ENCODE measurements around the gene CCDC169. TPM values are rescaled to one million over a fixed set of nuclear protein-coding genes. Genes with fewer than 3 reads are reported as not detected.

The CCDC169 gene
- total and polyA plus RNA-seq, 2 of the 13 experiments (the other 11 are each of a cell fraction or from before 2014, with no cell fraction given), result 0.25 to 0.33 TPM

DNA sequence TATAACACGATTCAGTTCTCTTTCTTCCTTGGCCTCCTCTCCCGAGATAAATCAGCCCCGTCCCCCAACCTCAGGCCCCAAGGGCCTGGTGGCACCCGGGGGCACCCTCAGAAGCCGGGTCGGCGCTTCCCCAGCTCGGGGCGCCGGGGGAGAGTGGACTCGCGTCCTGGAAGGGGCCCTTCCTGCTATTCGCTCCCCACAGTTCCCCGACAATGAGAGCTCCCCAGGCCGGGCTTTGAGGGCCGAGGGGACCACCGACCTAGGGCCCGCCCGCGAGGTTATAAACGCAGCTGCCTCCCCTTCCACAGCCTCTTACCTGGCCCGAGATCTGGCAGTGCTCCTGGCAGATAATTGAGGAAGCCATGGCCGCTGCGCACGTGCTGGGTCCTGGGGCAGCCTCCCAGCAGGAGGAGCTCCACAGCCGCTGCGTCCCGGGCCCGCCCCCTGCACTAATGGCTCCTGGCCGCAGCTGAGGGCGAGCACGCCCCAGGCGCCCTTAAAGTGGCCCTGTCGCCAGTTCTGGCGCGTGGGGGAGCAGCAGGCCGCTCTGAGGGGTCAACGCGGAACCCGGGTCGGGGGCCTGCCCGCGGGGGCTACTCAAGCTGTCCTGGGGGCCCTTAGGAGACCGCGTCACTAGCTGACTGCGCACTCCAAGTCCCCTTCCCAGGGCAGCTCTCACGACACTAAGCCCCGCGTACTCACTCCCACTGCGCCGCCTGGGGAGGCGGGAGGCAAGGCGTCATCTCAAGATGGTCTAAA is 83.3 kb downstream of the CCDC169 start, which contains the start of gene SOHLH2:
SOHLH2 (minus strand) TSS at position 394 of the 759 bp plus-strand sequence; CDS start at position 364, 30 bp downstream.
- Histone ChIP-seq H3K9me3 (ENCODE audit: low read length) (no peaks in the 10 kb centered on the region), H3K27me3 (ENCODE audit: control insufficient read depth in 1 of 2, insufficient read depth in 2 of 2, low read length in 2 of 2) (peaks cover 0 to 15% of the 10 kb centered on the region in 2 experiments; a peak in 2 of 5 replicates), H4K20me1 (ENCODE audit: insufficient read depth, low read length) (no peaks in the 10 kb centered on the region), H2AFZ (ENCODE audit: low read length) (no peak within 1 kb of the TSS), H3K27ac (ENCODE audit: extremely low read length, insufficient read depth, low read length) (no peak within 1 kb of the TSS), H3K79me2 (ENCODE audit: insufficient read depth, low read length) (no peaks in the 10 kb centered on the region), H3K4me2 (ENCODE audit: low read depth, low read length) (no peak within 1 kb of the TSS), H3K9ac (ENCODE audit: insufficient read depth, low read depth, low read length) (no peak within 1 kb of the TSS), H3K4me3 (replicated peaks in 1 of 3; ENCODE audit: insufficient read depth in 1 of 3, low read depth in 2 of 3, low read length in 3 of 3) (no peak within 1 kb of the TSS), H3K4me1 (ENCODE audit: insufficient read depth, low read length) (no peaks in the 10 kb centered on the region), H3K36me3 (replicated peaks in 1 of 2; ENCODE audit: control insufficient read depth in 1 of 2, insufficient read depth in 2 of 2, low read length in 2 of 2) (no peaks in the 10 kb centered on the region)
- ATAC-seq, result no peak
- 70% methylated on average over 31 of the region's 53 CpGs for WGBS (ENCODE audit: low lambda C conversion rate)
- in situ Hi-C loops (cut with HindIII; ENCODE audit: extremely low pct_ligation_motif_present, low pct_unique_long_range_greater_than_20kb), result no loop called here
- FAIRE-seq, result no peak
- no TSS peak for BruUV-seq (replicated peaks)
- intact Hi-C loops (cut with micrococcal nuclease; ENCODE audit: unreplicated experiment), result no loop called here
- POLR2A ChIA-PET, result no interaction called here
- TF ChIP-seq ZNF605 (CRISPR knock-in tag; IDR thresholded peaks at IDR 0.05), result no peak
- DNase-seq (ENCODE audit: low spot score), result no peak
- CTCF ChIA-PET (ENCODE audit: low intra/inter-chr PET ratio, low total read pairs), result no interaction called here

GRCh38 chr13:36212789-36213188 is 84.8 kb downstream of the CCDC169 start:
- ChIA-PET POLR2A (no interaction called here), CTCF (ENCODE audit: low intra/inter-chr PET ratio, low total read pairs) (no interaction called here)
- H3K27me3 ChIP-seq (ENCODE audit: control insufficient read depth in 1 of 2, insufficient read depth in 2 of 2, low read length in 2 of 2), result peaks cover 0 to 15% of the 10 kb centered on the region in 2 experiments; a peak in 2 of 5 replicates
- no peaks in the 10 kb centered on the region for H3K9me3 ChIP-seq (ENCODE audit: low read length)
- H4K20me1 ChIP-seq (ENCODE audit: insufficient read depth, low read length), result no peaks in the 10 kb centered on the region
- H3K36me3 ChIP-seq (replicated peaks in 1 of 2; ENCODE audit: control insufficient read depth in 1 of 2, insufficient read depth in 2 of 2, low read length in 2 of 2), result no peaks in the 10 kb centered on the region
- no peak for TF ChIP-seq ZBTB1 (CRISPR knock-in tag; IDR thresholded peaks at IDR 0.05; ENCODE audit: borderline replicate concordance)
- TF ChIP-seq, protein P1, sequence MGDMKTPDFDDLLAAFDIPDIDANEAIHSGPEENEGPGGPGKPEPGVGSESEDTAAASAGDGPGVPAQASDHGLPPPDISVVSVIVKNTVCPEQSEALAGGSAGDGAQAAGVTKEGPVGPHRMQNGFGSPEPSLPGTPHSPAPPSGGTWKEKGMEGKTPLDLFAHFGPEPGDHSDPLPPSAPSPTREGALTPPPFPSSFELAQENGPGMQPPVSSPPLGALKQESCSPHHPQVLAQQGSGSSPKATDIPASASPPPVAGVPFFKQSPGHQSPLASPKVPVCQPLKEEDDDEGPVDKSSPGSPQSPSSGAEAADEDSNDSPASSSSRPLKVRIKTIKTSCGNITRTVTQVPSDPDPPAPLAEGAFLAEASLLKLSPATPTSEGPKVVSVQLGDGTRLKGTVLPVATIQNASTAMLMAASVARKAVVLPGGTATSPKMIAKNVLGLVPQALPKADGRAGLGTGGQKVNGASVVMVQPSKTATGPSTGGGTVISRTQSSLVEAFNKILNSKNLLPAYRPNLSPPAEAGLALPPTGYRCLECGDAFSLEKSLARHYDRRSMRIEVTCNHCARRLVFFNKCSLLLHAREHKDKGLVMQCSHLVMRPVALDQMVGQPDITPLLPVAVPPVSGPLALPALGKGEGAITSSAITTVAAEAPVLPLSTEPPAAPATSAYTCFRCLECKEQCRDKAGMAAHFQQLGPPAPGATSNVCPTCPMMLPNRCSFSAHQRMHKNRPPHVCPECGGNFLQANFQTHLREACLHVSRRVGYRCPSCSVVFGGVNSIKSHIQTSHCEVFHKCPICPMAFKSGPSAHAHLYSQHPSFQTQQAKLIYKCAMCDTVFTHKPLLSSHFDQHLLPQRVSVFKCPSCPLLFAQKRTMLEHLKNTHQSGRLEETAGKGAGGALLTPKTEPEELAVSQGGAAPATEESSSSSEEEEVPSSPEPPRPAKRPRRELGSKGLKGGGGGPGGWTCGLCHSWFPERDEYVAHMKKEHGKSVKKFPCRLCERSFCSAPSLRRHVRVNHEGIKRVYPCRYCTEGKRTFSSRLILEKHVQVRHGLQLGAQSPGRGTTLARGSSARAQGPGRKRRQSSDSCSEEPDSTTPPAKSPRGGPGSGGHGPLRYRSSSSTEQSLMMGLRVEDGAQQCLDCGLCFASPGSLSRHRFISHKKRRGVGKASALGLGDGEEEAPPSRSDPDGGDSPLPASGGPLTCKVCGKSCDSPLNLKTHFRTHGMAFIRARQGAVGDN (CRISPR knock-in tag; IDR thresholded peaks at IDR 0.05), result no peak
- intact Hi-C loops (cut with micrococcal nuclease; ENCODE audit: unreplicated experiment) (no loop called here), in situ Hi-C loops (cut with HindIII; ENCODE audit: extremely low pct_ligation_motif_present, low pct_unique_long_range_greater_than_20kb) (no loop called here)
- H3K4me2 ChIP-seq (ENCODE audit: low read depth, low read length), result no peak overlapping the region
- H3K9ac ChIP-seq (ENCODE audit: insufficient read depth, low read depth, low read length), result no peak overlapping the region
- BruUV-seq (replicated peaks), result no TSS peak
- ATAC-seq, result no peak
- WGBS (ENCODE audit: low lambda C conversion rate), result 10% methylated on average over 3 of the region's 3 CpGs
- H2AFZ ChIP-seq (ENCODE audit: low read length), result no peak overlapping the region
- H3K27ac ChIP-seq (ENCODE audit: extremely low read length, insufficient read depth, low read length), result no peak overlapping the region
- H3K4me3 ChIP-seq (replicated peaks in 1 of 3; ENCODE audit: insufficient read depth in 1 of 3, low read depth in 2 of 3, low read length in 3 of 3), result no peak overlapping the region
- H3K79me2 ChIP-seq (ENCODE audit: insufficient read depth, low read length), result no peaks in the 10 kb centered on the region
- no peaks in the 10 kb centered on the region for H3K4me1 ChIP-seq (ENCODE audit: insufficient read depth, low read length)
- no peak for DNase-seq (ENCODE audit: low spot score)
- no peak for FAIRE-seq
